GM23338 (cell line): ENCODE measurements around the gene FCER1G.

ENCODE experiments used
- EZH2phosphoT487 ChIP-seq: fragments of 200-600 bp; sonication (generic); IDR thresholded peaks from one replicate; pipeline ENCODE4 v1.8.1; 2018; ENCODE audit warnings: antibody characterized with exemption; ENCODE audit not compliant: unreplicated experiment
- TF ChIP-seq, protein P1 (sequence below), 2 experiments: fragments of 200-600 bp in 1 of 2; sonication (generic) in 1 of 2; conservative IDR thresholded peaks; 2 replicates each; pipeline versions ENCODE4 v1.5.1 to v1.6.1; 2016 to 2017; ENCODE audit warnings: antibody characterized with exemption in 2 of 2, low read depth in 2 of 2, mild to moderate bottlenecking in 2 of 2, moderate library complexity in 1 of 2

GRCh38 chr1:161242313-161242712 lies 27.2 kb downstream of the FCER1G start:
- TF ChIP-seq, protein P1, sequence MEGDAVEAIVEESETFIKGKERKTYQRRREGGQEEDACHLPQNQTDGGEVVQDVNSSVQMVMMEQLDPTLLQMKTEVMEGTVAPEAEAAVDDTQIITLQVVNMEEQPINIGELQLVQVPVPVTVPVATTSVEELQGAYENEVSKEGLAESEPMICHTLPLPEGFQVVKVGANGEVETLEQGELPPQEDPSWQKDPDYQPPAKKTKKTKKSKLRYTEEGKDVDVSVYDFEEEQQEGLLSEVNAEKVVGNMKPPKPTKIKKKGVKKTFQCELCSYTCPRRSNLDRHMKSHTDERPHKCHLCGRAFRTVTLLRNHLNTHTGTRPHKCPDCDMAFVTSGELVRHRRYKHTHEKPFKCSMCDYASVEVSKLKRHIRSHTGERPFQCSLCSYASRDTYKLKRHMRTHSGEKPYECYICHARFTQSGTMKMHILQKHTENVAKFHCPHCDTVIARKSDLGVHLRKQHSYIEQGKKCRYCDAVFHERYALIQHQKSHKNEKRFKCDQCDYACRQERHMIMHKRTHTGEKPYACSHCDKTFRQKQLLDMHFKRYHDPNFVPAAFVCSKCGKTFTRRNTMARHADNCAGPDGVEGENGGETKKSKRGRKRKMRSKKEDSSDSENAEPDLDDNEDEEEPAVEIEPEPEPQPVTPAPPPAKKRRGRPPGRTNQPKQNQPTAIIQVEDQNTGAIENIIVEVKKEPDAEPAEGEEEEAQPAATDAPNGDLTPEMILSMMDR (conservative IDR thresholded peaks at IDR 0.05; ENCODE audit: low read depth in 2 of 2): no peak
- TF ChIP-seq EZH2phosphoT487: no peak
